Stimulated activated CD4-positive, alpha-beta T cell treated with anti-CD3 and anti-CD28 coated beads, Interleukin-1b, Interleukin-23, amount 100 ng/mL, for 48 hours (primary cell): ENCODE results near the gene RASSF4.

Experiments used
- DNase-seq: peaks from one replicate; pipeline ENCODE4 v3.0.0-alpha.2; 2020

Gene RASSF4

DNA sequence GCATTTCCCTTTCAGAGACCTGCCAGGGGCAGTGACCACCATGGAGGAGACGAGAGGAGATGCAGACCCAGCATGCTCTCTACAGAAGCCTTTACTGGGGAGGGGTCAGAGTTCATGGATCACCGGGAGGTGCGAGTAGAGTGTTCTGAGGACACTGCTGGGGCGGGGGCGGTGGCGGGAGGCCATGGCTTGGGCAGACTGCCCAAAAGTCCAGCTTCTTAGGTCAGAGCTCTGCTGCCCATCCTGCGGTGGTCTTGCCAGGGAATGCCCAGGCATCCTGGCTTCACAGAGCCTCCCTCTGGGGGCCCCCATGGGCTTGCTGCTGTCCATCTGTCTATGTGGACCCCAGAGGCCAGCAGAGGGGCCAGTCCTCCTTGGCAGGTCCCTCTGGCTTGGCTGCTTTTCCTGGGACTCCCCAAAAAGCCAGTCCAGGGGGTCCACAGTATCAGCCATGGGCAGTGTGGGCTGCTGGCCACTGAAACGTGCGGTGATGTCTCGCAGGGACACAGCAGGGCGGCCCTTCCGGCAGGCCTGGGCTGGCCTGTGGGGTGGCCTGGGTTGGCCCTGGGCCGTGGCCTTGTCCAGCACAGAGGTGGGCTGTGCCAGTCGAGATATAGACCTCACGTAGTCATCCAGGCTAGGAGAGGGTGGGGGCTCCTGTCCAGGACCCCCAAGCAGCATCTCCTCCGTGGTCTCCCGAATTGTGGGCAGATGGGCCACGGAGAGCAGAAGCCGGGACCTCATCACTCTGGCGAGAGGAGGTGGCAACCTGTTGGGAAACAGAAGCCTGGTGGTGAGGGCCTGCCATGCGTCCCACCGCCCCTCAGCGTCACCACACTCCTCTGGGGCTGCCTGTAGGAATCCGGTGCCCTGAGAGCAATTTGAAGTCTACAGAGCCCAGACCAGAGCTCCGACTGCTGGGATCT lies 17.9 kb downstream of the RASSF4 start:
- no peak for DNase-seq

DNA sequence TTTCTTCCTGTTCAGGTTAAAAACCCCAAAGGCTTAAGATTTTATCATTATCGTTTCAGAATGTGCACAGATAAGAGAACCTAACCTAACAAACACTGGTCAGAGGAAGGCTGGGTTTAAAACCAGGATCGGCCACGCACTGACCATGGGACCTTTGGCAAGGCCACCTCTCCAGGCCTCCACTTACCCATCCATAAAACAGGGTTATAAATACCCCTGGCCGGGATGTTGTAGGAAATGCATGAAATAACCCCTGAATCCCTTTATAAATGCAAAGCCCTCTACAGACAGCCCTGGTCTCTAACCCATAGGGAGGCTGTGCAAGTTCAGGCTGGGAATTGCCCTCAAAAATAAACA lies 18.6 kb downstream of the RASSF4 start:
- DNase-seq = no peak

DNA sequence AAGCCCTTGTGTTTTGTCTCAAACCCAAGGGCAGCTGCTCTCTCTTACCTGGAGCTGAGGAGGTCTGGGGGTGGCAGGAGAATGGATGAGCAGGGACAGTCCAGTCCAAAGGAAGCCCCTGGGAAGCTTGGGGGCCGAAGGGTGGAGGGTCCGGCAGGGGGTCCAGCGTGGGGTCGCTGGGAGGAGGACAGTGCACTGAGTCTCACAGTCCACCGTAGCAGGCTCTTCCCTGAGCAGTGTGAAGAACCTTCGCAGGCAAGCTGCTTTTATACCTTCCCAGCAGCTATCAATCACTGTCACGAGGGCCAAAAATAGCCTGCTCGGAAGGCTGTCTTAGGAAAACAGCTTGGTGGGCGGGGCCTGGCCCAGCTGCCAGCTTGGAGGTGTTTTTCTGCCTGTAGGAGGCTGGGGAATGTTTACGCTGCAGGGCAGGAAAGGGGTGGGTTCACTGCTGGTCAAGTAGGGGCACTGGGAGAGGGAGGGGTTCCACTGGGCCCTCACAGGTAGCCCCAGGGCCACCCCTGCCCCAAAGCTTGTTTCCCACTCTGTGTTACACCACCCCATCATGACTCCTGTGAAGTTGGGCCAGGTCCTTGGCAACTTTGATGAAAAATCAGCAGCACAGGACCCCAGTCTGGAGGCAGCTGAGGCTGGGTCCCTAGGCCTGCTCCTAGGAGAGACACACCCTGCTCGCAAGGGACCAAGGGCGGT lies 19.1 kb downstream of the RASSF4 start, which contains the start of gene DEPP1:
Gene DEPP1, minus strand, starts transcription at position 240 of the 711 bp plus-strand sequence. CDS start 779 bp downstream, outside the sequence.
- DNase-seq = peak; percentile 33

DNA sequence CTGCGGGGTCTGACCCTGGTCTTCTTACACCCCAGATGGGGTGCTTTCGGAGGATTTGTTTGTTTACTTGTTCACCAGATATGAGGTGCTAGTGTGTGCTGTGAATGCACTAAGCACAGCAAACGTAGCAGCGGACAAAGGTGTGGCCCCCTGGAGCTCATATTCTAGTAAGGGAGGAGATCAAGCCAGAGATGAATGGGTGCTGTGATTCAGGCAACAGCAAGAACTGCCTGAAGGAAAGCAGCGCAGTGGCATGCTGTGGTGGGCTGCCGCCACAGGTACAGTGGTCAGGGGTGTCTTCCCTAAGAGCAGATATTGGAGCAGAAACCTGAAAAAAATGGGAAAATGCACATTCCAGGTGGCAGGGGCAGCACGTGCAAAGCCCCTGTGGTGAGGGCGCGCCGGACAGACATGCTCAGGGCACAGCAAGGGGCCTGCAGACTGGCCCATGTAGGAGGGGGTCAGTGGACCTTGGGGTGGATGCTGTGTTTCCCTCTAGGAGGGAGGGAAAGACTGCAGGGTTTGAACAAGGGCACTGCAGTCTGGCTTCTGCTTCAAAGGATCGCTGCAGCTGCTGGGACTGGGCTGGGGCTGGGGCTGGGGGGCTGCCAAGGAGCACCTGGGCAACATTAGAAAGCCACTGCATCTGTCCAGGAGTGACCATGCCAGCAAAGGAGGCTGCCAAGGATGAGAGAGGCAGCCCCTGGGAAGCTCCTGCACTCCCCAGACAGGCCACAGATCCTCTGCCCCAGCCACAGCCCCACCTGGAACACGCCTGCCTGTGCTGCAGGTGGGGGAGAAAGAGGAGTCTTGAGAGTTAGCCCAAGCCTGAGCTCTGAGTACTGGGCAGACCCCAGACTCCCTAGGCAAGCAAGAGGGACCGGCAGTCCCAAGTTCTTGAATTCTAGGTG lies 19.9 kb downstream of the RASSF4 start:
- no peak for DNase-seq

DNA sequence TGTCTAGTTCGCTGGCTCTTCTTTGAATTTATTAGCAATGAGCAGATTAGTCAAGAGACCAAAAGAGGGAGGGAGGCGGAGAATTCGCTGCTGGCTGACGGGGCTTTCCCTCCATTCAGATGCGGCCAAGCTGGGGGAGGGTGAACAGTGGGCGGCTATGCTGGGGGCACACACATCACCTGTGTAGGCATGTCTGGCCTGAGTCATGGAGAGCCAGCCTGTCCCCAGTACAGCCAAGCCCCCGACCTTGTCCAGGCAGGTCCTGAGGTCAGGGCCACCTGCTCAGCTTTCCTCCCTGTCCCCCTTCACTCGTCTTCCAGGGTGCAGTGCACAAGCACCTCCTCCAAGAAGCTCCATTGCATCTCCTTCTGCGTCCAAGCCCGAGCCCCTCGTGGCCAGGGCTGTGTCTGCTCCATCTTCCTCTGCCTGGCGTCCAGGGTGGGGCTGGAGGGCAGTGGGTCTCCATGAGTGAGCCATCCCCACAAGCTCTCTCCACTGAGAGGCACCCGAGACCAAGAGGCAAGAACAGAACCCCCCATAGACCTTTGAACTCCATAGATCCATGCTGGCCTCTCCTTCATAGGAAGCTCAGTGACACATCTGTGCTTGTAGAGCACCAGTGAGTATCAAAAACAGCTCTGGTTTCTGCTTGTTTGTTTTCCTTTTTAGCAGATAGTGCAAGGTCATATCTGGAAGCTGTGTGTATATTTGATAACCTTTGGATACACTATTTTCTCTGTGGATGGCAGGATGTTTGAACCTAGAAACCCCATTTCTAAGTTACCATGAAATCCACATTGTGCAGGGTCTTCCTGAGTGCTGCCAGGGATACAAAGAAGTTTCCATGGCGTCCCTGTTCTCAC lies 20.9 kb downstream of the RASSF4 start:
- DNase-seq = no peak

DNA sequence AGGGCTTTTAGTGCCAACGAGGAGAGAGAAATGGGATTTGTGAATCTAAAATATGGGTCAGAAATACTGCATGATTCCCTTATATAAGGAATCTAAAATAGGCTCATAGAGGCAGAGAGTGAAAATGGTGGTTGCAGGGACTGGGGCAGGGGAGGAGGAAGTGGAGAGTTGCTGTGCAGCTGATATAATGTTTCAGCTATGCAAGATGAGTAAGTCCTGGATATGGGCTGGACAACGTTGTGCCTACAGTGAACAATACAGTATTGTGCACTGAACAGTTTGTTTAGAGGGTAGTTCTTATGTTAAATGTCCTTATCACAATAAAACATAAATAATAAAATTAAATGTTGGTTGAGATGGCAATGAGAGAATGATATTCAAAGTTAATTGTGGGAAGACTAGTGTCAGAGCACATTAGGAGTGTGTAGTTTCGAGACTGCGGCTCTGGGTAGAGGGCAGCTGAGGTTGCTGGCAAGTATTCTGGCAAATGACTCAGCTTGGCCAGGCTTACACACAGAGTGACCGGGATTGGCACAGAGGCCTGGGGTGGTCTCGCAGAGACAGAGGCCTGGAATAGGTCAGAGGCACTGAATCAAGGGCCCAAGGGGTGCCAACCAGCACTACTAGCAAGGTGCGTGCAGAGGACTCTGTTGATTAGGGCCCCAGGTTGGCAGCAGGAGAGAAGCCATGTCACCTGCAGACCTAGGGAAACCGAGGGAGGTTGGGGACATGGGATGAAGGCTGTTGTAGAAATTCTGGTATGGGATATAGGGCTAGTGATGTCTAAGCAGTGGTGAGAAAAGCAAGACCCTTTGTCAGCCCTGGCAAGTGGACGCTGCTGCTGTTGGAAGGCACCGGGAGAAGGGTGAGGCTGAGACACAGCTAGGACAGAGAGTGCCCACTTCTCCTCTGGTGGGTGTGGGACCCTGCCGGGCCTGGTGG lies 21.8 kb downstream of the RASSF4 start:
- no peak for DNase-seq

DNA sequence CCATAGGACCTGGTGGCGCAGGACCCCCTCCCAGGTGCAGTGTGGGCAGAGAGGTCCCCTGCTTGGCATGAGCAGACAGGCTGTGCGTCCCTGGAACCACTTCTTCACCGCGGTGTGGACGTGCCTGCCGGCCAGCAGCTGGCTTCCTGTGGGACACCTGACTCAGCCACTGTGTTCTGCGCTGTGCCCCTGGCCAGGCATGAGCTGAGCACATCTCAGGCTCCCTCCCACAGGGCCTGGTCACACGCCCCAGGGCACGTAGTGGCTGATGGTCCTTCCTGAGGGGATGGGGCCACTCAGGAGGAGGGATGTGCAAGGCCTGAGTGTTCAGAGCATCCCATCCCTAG lies 22.5 kb downstream of the RASSF4 start:
- DNase-seq = no peak

DNA sequence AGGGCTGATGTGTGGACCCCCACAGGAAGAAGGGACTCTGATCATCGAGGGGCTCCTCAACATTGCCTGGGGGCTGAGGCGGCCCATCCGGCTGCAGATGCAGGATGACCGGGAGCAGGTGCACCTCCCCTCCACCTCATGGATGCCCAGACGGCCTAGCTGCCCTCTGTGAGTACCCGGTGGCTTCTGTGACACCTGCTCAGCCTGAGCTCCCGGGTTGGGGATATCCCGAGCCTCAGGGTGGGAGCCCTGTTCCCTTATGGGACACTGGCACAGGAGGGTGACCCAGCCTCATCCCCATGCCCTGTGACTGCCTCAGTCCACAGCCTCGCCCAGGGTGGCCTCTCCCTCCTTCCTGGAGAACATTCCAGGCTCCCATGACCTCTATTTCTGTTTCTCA lies 22.9 kb downstream of the RASSF4 start:
- DNase-seq = no peak

DNA sequence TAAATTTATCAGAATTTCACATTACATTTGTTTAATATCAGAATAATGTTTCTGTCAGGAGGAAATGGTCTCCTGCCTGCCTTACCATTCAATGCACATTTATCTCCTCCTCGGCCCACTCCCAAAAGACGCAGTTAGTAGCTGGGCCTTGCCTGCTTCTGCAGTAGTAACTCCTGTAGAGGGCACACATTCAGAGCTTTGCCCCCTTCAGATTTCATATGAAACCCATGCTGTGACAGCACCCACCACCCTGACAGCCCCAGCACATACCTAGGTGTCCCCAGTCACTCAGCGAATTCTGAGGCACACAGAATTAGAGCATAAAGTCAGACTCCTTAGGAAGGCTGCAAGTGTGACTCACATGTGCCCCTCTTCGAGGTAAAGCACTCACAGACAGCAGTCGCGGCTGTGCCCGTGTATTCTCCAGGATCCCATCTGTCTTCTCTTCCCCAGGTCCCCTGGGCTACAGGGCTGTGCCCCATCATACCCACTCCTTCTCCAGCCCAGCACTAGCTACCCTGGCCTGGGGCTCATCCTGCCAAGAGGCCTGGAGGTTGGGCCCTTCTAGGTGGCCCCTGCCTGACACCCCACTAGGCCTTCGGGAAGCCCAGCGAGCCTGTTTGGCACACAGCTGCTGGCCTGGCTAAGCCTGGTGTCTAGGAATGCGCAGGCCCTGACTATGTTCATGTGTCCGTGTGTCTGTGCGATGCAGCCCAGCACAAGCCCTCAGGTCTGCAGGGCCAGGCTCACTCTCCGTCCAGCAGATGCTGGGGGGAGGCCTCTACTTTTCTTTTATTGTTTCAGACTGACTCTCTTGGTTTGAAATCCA lies 23.7 kb downstream of the RASSF4 start:
- no peak for DNase-seq

DNA sequence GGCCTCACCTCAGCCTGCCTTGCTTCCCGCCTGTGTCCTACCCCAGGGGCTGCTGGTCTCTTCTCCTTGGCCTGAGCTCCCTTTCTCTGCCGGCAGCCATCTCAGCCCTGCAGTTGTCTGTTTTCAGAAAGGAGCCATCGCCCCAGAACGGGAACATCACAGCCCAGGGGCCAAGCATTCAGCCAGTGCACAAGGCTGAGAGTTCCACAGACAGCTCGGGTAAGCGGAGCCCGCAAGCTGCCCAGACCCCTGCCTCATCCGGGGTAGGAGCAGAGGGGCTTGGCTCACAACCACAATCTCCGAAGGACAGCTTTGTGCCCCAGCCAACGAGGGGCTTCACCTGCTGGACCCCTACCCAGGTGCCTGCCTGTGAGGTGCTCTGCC lies 24.3 kb downstream of the RASSF4 start:
- no peak for DNase-seq

DNA sequence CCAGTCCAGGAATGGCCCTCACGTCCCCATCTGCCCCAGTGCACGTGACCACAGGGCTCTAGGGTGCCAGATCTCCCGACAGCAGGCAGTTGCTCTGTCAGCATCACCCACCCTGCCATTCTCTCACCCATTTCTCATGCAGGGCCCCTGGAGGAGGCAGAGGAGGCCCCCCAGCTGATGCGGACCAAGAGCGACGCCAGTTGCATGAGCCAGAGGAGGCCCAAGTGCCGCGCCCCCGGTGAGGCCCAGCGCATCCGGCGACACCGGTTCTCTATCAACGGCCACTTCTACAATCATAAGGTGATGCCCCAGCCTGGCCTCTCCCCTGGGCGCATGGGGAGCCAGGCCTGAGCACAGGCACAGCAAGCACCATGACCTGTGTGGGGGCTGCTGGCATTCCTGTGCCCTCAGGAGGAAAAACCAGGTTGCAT lies 25.1 kb downstream of the RASSF4 start:
- DNase-seq = no peak

DNA sequence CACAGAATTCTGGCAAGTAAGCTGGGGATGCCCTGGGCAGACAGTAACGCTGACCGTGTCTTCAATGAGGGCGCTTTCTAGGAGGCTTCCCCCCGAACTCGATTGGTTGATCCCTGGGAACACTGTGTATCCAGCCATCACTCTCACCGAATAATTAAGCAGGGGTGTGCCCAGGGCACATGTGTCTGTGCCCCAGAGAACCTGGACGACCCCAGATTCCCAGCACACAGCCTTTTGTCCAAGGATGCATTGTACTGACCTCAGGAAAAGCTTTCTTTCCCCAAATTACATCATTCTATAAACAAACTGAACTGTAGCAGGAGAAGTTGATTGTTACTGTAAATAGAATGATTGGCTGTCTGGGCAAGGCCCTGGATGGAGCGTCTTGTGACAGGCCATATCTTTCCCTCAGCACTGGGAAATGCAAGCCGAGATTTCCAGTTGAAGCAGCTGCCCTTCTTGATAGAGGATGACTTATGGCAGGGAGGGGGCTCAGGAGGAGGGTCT lies 25.6 kb downstream of the RASSF4 start:
- no peak for DNase-seq

DNA sequence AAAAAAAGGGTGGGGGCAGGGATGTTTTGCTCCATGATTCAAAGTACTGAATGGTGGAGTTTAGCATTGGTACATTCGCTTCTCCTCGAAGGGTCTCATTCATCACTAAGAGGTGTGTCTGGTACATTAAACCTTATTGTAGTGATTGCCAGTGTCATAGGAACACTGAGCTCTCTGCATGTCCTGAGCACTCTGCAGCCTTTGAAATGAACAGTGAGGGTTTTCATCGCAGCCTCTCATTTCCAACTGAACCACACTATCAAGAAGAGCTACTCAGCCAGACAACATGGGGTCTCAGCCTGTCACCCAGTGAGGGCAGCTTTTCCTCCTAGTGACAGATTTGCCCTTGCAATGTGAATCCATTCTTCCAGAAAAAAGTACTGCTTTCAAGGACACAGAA lies 26.6 kb downstream of the RASSF4 start:
- no peak for DNase-seq

DNA sequence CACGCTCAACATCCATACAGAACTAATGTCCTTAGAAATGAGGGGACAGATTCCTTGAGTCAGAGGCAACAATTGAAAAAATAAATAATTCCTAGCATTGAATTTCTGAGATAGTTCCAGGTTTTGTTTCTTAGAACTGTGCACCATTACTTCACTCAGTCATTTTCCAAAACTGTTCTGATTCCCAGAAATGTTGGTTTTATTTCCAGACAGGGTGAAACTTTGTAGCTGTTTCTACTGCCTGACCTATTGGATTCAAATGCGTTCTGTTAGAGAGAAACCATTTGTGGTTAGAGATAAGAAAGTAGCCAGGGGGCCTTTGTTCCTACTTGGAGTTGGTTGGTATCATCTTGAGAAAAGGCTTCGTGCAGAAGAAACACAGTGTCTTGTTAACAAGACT lies 27.1 kb downstream of the RASSF4 start:
- DNase-seq = no peak

DNA sequence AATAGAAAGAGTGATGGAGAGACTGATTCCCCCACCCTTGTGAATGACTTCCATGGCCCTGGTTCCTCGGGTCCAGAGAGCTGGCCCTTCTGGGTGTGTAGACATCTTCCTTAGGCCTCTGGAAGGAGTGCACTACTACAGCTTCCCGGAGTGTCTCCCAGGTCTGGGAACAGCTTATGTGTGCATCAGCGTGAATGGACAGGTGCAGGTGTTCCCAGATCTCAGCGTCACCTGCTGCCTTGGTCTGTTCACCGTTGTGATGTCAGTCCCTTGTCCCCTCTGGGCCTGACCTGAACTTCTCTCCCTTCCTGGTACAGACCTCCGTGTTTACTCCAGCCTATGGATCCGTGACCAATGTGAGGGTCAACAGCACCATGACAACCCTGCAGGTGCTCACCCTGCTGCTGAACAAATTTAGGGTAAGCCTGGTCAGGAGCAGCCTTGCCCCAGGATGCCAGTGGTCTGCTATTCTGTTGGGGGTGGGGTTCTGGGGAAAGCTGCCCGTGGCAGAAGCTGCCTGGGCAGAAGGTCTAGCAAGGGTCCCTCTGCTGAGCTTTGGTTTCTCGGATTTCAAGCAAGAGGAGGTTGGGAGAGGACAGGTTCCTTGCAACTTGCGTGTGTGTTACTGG lies 29.5 kb downstream of the RASSF4 start:
- no peak for DNase-seq

DNA sequence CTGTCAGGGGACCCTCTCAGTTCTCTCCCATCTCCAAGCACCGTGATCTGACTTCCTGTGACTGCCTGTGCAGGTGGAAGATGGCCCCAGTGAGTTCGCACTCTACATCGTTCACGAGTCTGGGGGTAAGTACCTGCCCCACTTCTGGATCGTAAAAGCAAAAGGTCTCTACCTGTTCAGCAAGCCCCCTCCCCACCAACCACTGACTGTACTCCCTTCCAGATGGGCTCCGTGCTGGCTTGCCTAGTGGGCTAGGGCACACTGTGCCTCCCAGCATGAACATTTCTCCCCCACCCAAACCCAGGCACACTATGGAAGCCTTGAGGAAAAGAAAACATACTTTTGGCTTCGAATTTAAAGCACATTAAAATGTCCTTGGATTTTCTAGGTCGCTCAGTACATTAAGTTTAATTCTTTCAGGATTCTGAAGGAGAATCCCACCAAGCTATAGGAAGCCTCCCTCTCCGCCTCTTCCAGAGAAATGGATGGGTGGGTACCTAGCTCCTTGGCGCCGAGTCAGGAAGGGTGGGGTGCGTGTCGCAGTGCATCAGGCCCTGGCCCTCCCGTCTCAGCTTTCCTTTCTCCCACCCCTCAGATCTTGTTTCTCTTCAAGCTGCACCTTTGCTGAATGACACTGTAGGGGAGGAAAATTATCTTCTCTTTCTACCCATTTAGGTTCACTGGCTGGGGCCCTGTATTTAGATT lies 30.1 kb downstream of the RASSF4 start:
- no peak for DNase-seq

DNA sequence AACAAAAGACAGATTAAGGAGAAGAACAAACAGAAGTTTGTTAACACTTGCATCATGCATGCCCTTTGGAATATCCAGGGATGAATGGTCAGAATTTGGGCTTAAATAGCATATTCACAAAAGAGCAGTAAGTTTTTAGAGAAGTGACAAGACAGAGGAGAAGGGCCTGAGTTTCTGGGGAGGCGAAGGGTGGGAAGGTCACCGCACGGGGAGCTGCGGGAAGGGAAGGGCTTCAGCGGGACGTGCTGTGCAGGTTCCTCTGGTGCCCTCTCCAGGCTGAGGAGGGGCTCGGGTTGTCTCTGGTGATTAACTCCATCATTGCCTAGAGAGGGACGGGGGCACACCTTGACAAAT lies 30.7 kb downstream of the RASSF4 start:
- no peak for DNase-seq

DNA sequence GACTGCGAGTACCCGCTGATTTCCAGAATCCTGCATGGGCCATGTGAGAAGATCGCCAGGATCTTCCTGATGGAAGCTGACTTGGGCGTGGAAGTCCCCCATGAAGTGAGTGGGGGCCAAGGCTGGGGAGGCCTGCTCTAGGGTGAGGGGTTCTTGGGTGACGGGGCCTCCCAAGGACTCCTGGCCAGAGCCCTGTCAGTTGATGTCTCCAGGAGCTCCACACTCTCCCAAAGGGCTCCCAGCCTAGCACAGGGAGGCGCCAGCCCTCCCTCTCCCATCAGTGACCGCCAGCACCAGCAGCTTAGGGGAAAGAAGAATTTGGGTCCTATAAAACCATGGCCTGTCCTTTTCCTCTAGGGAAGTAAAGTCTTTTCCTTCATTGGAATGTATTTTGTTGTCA lies 31.4 kb downstream of the RASSF4 start:
- DNase-seq = no peak

DNA sequence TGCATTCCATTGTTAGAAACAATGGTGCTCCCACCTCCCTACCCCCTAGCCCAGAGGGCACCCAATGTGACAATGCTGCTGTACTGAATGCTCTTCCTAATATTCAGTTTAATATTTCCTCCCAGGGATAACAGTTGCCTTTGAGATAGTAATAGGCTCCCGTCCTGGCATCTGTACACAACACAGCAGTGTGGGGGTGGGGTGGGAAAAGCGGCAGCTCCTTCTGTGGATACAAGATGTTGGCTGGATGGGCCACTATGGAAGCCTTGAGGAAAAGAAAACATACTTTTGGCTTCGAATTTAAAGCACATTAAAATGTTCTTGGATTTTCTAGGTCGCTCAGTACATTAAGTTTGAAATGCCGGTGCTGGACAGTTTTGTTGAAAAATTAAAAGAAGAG lies 32.0 kb downstream of the RASSF4 start:
- no peak for DNase-seq
